ENCODE data around the gene BEST4.

DNA sequence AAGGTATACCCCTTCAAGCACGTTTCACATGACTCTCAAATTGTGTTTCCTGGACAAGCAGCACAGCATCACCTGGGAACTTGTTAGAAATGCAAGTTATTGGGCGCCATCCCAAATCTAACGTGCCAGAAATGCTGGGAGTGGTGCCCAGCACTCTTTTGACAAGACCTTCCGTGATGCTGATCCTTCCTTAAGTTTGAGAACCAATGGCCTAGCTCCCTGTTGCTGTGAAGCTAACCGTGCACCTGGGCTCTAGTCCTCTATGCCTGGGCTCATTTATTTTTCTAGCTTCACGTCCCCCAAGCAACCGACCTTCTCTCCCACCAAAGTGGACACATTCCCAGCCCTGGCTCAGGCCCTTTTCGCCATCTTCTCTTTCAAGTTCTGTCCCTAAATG, 4.3 kb downstream of the BEST4 start:
- TF ChIP-seq GATA2 (IDR thresholded peaks at IDR 0.05; ENCODE audit: low read depth, low read length) (no peak), GATA3 (IDR thresholded peaks at IDR 0.05; ENCODE audit: low read depth, low read length) (no peak)
